GM19395 (cell line): ENCODE measurements around the gene ZSWIM5.
"Not testable (repeated sequence)": the region's sequence is repeated elsewhere in the genome, so short reads cannot be mapped to it uniquely, and the experiment has no call there.

ENCODE experiments used
- ATAC-seq: cut with Tn5 transposase; IDR thresholded peaks from one replicate; pipeline ENCODE4 v1.9.1; 2021; ENCODE audit warnings: mild to moderate bottlenecking, moderate library complexity; ENCODE audit not compliant: unreplicated experiment

ZSWIM5 gene

GRCh38 chr1:45097944-45098343 is 108.5 kb downstream of the ZSWIM5 start:
- ATAC-seq = no peak

GRCh38 chr1:45097079-45097478 is 109.3 kb downstream of the ZSWIM5 start:
- no peak for ATAC-seq

GRCh38 chr1:45095450-45095849 is 111.0 kb downstream of the ZSWIM5 start:
- ATAC-seq = no peak

- ATAC-seq = not testable (repeated sequence)
These were observed 112.0 kb downstream of the ZSWIM5 start for GRCh38 chr1:45094371-45094770.

GRCh38 chr1:45093334-45093733 is 113.1 kb downstream of the ZSWIM5 start:
- no peak for ATAC-seq

- no peak for ATAC-seq
These were observed 116.7 kb downstream of the ZSWIM5 start for GRCh38 chr1:45089711-45090110.

- ATAC-seq = no peak
These were observed 121.8 kb downstream of the ZSWIM5 start for GRCh38 chr1:45084562-45084961.

GRCh38 chr1:45079533-45079932 is 126.9 kb downstream of the ZSWIM5 start:
- ATAC-seq = no peak

GRCh38 chr1:45076959-45077358 is 129.4 kb downstream of the ZSWIM5 start:
- not testable (repeated sequence) for ATAC-seq

GRCh38 chr1:45071567-45071966 is 134.8 kb downstream of the ZSWIM5 start:
- no peak for ATAC-seq

GRCh38 chr1:45067806-45068205 is 138.6 kb downstream of the ZSWIM5 start:
- ATAC-seq = no peak

- ATAC-seq = no peak
These were observed 141.3 kb downstream of the ZSWIM5 start for GRCh38 chr1:45065083-45065482.

GRCh38 chr1:45062463-45062862 is 143.9 kb downstream of the ZSWIM5 start:
- not testable (repeated sequence) for ATAC-seq

- ATAC-seq = no peak
These were observed 146.6 kb downstream of the ZSWIM5 start for GRCh38 chr1:45059829-45060228.

GRCh38 chr1:45057542-45057941 is 148.9 kb downstream of the ZSWIM5 start:
- no peak for ATAC-seq

- ATAC-seq = no peak
These were observed 155.2 kb downstream of the ZSWIM5 start for GRCh38 chr1:45051005-45051772.

GRCh38 chr1:45047032-45047431 is 159.4 kb downstream of the ZSWIM5 start:
- no peak for ATAC-seq

- no peak for ATAC-seq
These were observed 161.5 kb downstream of the ZSWIM5 start for GRCh38 chr1:45044916-45045315.

GRCh38 chr1:45043094-45043493 is 163.3 kb downstream of the ZSWIM5 start:
- no peak for ATAC-seq

- no peak for ATAC-seq
These were observed 166.1 kb downstream of the ZSWIM5 start for GRCh38 chr1:45040297-45040696.

- ATAC-seq = no peak
These were observed 167.6 kb downstream of the ZSWIM5 start for GRCh38 chr1:45038661-45039364.

- no peak for ATAC-seq
These were observed 168.2 kb downstream of the ZSWIM5 start for GRCh38 chr1:45038240-45038639.
